Uterus (tissue), 2 donors: ENCODE measurements around the gene MAP3K5.

Source experiments
- CTCF ChIP-seq, 4 experiments: fragments of 200-600 bp in 2 of 4; fragments of 450-650 bp in 2 of 4; sonication (generic) in 2 of 4; IDR thresholded peaks; one replicate each; pipeline ENCODE4 v1.5.1; 2016 to 2019; ENCODE audit warnings: antibody characterized with exemption in 4 of 4, mild to moderate bottlenecking in 2 of 4, moderate library complexity in 1 of 4
- POLR2A ChIP-seq, 2 donors: fragments of 450-650 bp; IDR thresholded peaks; one replicate each; pipeline ENCODE4 v1.6.1; 2016; ENCODE audit warnings: antibody characterized with exemption in 2 of 2, mild to moderate bottlenecking in 1 of 2, moderate library complexity in 1 of 2

- TF ChIP-seq CTCF (IDR thresholded peaks at IDR 0.05) (no peak), POLR2A (IDR thresholded peaks at IDR 0.05) (no peak)
Measured at GRCh38 chr6:136672144-136672543, 120.1 kb downstream of the MAP3K5 start.
